Mesenchymal stem cell (in vitro differentiated cells and primary cell): ENCODE measurements around the gene TPM1.

Experiments
- DNase-seq: peaks from one replicate; pipeline ENCODE4 v3.0.0-alpha.2; 2013
- H2AFZ ChIP-seq: one replicate; pipeline ENCODE4 v1.6.1; 2013; ENCODE audit warnings: low read depth, mild to moderate bottlenecking, control low read depth, inconsistent platforms, low read length, moderate library complexity
- H2AK5ac ChIP-seq: 2 replicates; pipeline ENCODE4 v1.6.1; 2013; ENCODE audit warnings: low read length, moderate library complexity, mild to moderate bottlenecking, inconsistent platforms; ENCODE audit not compliant: severe bottlenecking
- H2BK120ac ChIP-seq: one replicate; pipeline ENCODE4 v1.6.1; 2013; ENCODE audit warnings: low read depth, mild to moderate bottlenecking, inconsistent platforms, low read length, moderate library complexity
- H2BK12ac ChIP-seq, 2 experiments: one replicate each; pipeline ENCODE4 v1.6.1; 2013; ENCODE audit warnings: inconsistent platforms in 2 of 2, low read length in 2 of 2, mild to moderate bottlenecking in 2 of 2, moderate library complexity in 2 of 2, control low read depth in 1 of 2
- H2BK15ac ChIP-seq: one replicate; pipeline ENCODE4 v1.6.1; 2013; ENCODE audit warnings: mild to moderate bottlenecking, low read depth, inconsistent platforms; ENCODE audit not compliant: poor library complexity, severe bottlenecking
- H2BK5ac ChIP-seq: 2 replicates; pipeline ENCODE4 v1.6.1; 2013; ENCODE audit warnings: low read depth, mild to moderate bottlenecking, low read length, control low read depth, inconsistent platforms; ENCODE audit not compliant: poor library complexity, severe bottlenecking
- H3K14ac ChIP-seq, 2 experiments: one replicate each; pipeline ENCODE4 v1.6.1; 2013; ENCODE audit warnings: inconsistent platforms in 2 of 2, low read length in 2 of 2, control low read depth in 1 of 2, mild to moderate bottlenecking in 1 of 2, moderate library complexity in 1 of 2
- H3K18ac ChIP-seq, 2 experiments: one replicate each; pipeline ENCODE4 v1.6.1; 2013; ENCODE audit warnings: inconsistent platforms in 2 of 2, low read length in 2 of 2, control low read depth in 1 of 2, low read depth in 1 of 2, mild to moderate bottlenecking in 1 of 2
- H3K23ac ChIP-seq, 2 experiments: one replicate each; pipeline ENCODE4 v1.6.1; 2013; ENCODE audit warnings: inconsistent platforms in 2 of 2, low read length in 2 of 2, mild to moderate bottlenecking in 2 of 2, moderate library complexity in 2 of 2, control low read depth in 1 of 2
- H3K27ac ChIP-seq: 2 replicates; pipeline ENCODE4 v1.5.1; 2013; ENCODE audit warnings: mild to moderate bottlenecking, moderate library complexity, low read length, control low read depth, inconsistent platforms; ENCODE audit not compliant: poor library complexity, severe bottlenecking
- H3K27me3 ChIP-seq, 2 experiments: 2 replicates each; pipeline versions ENCODE4 v1.6.1 to v1.7.0; 2013; ENCODE audit warnings: low read length in 2 of 2, mild to moderate bottlenecking in 2 of 2, moderate library complexity in 2 of 2, control low read depth in 1 of 2, inconsistent platforms in 1 of 2; ENCODE audit not compliant: control insufficient read depth in 1 of 2, insufficient read depth in 1 of 2
- H3K36me3 ChIP-seq, 2 experiments: 2 replicates each; pipeline versions ENCODE4 v1.6.1 to v1.7.0; 2013; ENCODE audit warnings: low read length in 2 of 2, control low read depth in 1 of 2, inconsistent platforms in 1 of 2, low read depth in 1 of 2, mild to moderate bottlenecking in 1 of 2; ENCODE audit not compliant: insufficient read depth in 2 of 2, control insufficient read depth in 1 of 2
- H3K4ac ChIP-seq, 2 experiments: one replicate each; pipeline ENCODE4 v1.6.1; 2013; ENCODE audit warnings: inconsistent platforms in 2 of 2, low read length in 2 of 2, mild to moderate bottlenecking in 2 of 2, moderate library complexity in 2 of 2, control low read depth in 1 of 2, low read depth in 1 of 2
- H3K4me1 ChIP-seq: 2 replicates; pipeline ENCODE4 v1.6.1; 2013; ENCODE audit warnings: low read depth, low read length, control low read depth; ENCODE audit not compliant: control insufficient read depth, insufficient read depth
- H3K4me2 ChIP-seq: 2 replicates; pipeline ENCODE4 v1.6.1; 2013; ENCODE audit warnings: low read length, mild to moderate bottlenecking, inconsistent platforms; ENCODE audit not compliant: poor library complexity, severe bottlenecking
- H3K4me3 ChIP-seq, 2 experiments: 2 replicates each; pipeline versions ENCODE4 v1.5.1 to v1.7.0; 2013; ENCODE audit warnings: low read length in 2 of 2, mild to moderate bottlenecking in 2 of 2, control low read depth in 1 of 2, low read depth in 1 of 2; ENCODE audit not compliant: insufficient read depth in 1 of 2
- H3K79me1 ChIP-seq: replicated peaks from 2 replicates; pipeline ENCODE4 v1.6.1; 2013; ENCODE audit warnings: mild to moderate bottlenecking, control low read depth, low read length, inconsistent platforms; ENCODE audit not compliant: poor library complexity, severe bottlenecking
- H3K9ac ChIP-seq: 2 replicates; pipeline ENCODE4 v1.7.0; 2013; ENCODE audit warnings: mild to moderate bottlenecking, low read length, moderate library complexity
- H3K9me3 ChIP-seq: 2 replicates; pipeline ENCODE4 v1.7.0; 2013; ENCODE audit warnings: mild to moderate bottlenecking, low read length; ENCODE audit not compliant: control insufficient read depth
- H4K8ac ChIP-seq: one replicate; pipeline ENCODE4 v1.6.1; 2013; ENCODE audit warnings: inconsistent platforms, mild to moderate bottlenecking, low read length, moderate library complexity
- H4K91ac ChIP-seq: one replicate; pipeline ENCODE4 v1.6.1; 2013; ENCODE audit warnings: mild to moderate bottlenecking, low read length, inconsistent platforms
- WGBS: methylation state at CpG from one replicate; pipeline ENCODE4 v1.1.7; 2013; ENCODE audit warnings: mixed read lengths; 5-methylcytosine and 5-hydroxymethylcytosine counted together

The TPM1 gene

DNA sequence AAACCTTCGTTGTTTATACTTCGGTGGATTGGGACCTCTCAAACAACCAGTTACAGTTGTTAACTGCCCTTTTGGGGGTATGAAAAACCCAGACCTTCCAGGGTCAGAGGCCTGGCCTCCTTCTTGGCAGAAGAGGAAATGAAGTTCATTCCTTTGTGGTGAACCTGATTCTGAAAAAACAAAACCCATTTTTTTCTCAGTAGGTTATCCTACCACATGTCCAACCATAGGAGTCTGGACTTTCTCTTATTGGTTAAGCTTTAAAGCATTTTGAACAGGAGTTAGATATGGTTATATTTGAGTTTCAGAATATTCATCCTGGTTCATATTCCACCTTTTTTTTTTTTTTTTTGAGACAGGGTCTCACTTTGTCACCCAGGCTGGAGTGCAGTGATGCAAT lies 71.9 kb downstream of the TPM1 start:
- H2AFZ ChIP-seq = no peak overlapping the region
- no peak overlapping the region for H4K8ac ChIP-seq
- H2BK5ac ChIP-seq = no peak overlapping the region
- H3K79me1 ChIP-seq = no peaks in the 10 kb centered on the region
- H3K9me3 ChIP-seq = peaks cover 4% of the 10 kb centered on the region
- H3K18ac ChIP-seq = no peak overlapping the region
- WGBS = 56% methylated on average over 2 of the region's 2 CpGs
- H4K91ac ChIP-seq = no peak overlapping the region
- no peak overlapping the region for H3K23ac ChIP-seq
- H3K4me3 ChIP-seq = no peak overlapping the region
- peak overlapping the region in 1 of 2 experiments; percentile 48 for H2BK12ac ChIP-seq
- H3K4ac ChIP-seq = no peak overlapping the region
- H3K36me3 ChIP-seq = no peaks in the 10 kb centered on the region
- peak overlapping the region; percentile 67 for H3K27ac ChIP-seq
- no peak overlapping the region for H3K14ac ChIP-seq
- no peak overlapping the region for H3K9ac ChIP-seq
- no peak overlapping the region for H2BK15ac ChIP-seq
- no peak for DNase-seq
- no peaks in the 10 kb centered on the region for H3K27me3 ChIP-seq
- no peak overlapping the region for H2BK120ac ChIP-seq
- peaks cover 11% of the 10 kb centered on the region for H3K4me1 ChIP-seq
- no peak overlapping the region for H3K4me2 ChIP-seq
- no peak overlapping the region for H2AK5ac ChIP-seq
